ENCODE data around the gene WAC.

WAC gene

DNA sequence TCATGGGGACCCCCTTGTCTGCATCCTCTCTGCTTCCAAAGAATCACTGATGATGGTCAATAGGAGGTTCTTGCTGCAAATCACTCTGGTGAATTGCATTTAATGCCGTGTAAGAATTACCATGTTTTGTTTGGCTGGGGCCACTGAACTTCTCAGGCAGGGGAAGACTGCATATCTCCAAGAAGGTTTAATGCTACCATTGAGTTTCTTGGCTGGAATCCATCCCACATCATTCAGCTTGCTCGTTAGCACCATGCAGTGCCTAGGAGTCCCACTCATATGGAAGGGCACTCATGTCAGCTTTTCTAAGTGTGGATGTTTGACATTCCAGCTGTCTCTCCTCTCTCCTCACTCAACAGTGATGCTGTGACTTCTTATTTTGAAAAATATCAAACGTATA lies 94.2 kb downstream of the WAC start:
- Histone ChIP-seq H3K4me3 (ENCODE audit: low read depth, low read length, poor library complexity, severe bottlenecking) (no peak overlapping the region), H3K36me3 (ENCODE audit: insufficient read depth, low read length) (no peaks in the 10 kb centered on the region), H3K27ac (ENCODE audit: low read depth, low read length, poor library complexity, severe bottlenecking) (no peak overlapping the region), H2AFZ (ENCODE audit: low read length) (no peak overlapping the region), H3K9me2 (ENCODE audit: low read depth, low read length) (no peaks in the 10 kb centered on the region), H4K20me1 (ENCODE audit: insufficient read depth, low read length) (no peaks in the 10 kb centered on the region), H3K4me1 (ENCODE audit: insufficient read depth, low read length, severe bottlenecking) (no peaks in the 10 kb centered on the region), H3K79me2 (ENCODE audit: insufficient read depth, low read length) (no peaks in the 10 kb centered on the region), H3K9ac (ENCODE audit: low read length) (no peak overlapping the region), H3K27me3 (ENCODE audit: insufficient read depth, low read length) (no peaks in the 10 kb centered on the region), H3F3A (ENCODE audit: insufficient read depth, low read length) (peaks cover 4% of the 10 kb centered on the region; the same call in 1 of the 2 replicates), H3K4me2 (ENCODE audit: low read length) (no peak overlapping the region), H3K9me3 (ENCODE audit: low read length) (no peaks in the 10 kb centered on the region)
- TF ChIP-seq EZH2 (IDR thresholded peaks at IDR 0.05; ENCODE audit: borderline replicate concordance, low read length): no peak
- TF ChIP-seq, protein P1, sequence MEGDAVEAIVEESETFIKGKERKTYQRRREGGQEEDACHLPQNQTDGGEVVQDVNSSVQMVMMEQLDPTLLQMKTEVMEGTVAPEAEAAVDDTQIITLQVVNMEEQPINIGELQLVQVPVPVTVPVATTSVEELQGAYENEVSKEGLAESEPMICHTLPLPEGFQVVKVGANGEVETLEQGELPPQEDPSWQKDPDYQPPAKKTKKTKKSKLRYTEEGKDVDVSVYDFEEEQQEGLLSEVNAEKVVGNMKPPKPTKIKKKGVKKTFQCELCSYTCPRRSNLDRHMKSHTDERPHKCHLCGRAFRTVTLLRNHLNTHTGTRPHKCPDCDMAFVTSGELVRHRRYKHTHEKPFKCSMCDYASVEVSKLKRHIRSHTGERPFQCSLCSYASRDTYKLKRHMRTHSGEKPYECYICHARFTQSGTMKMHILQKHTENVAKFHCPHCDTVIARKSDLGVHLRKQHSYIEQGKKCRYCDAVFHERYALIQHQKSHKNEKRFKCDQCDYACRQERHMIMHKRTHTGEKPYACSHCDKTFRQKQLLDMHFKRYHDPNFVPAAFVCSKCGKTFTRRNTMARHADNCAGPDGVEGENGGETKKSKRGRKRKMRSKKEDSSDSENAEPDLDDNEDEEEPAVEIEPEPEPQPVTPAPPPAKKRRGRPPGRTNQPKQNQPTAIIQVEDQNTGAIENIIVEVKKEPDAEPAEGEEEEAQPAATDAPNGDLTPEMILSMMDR (IDR thresholded peaks at IDR 0.05; ENCODE audit: low read length): no peak

DNA sequence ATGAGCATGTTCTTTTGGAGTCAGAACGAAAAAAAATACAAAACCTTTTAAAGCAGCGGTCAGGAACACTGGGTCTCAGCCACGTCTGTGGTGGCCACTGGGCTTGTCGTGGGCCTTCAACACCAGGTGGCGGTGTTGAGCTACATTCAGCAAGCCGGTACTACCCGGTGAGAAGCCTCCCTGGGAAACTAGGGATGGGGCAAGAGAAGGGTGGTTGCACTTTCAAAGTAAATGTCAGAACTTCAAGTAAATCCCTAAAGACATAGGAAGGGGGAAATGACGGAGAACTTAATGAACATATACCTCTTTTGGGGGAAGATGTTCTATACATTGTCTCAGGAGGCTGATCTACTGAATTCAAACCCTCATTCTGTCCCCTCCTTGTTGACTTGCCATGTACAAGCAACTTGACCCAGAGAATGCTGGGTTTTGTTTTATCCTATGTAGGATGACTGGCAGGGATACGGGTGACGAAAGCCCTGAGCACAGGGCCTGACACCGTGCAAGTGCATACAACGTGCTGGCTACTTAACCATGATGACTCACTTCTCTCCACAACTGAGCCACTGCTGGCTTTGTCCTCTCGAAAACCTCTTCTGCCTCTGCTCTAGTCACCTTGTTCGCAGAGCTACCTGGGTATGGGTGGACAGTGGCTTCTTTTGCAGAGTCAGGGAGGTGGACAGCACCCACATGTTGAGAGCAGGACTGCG lies 95.4 kb downstream of the WAC start:
- H2AFZ ChIP-seq (ENCODE audit: low read length): no peak overlapping the region
- no peaks in the 10 kb centered on the region for H3K9me2 ChIP-seq (ENCODE audit: low read depth, low read length)
- H3K4me1 ChIP-seq (ENCODE audit: insufficient read depth, low read length, severe bottlenecking): no peaks in the 10 kb centered on the region
- no peak overlapping the region for H3K4me3 ChIP-seq (ENCODE audit: low read depth, low read length, poor library complexity, severe bottlenecking)
- H3K9me3 ChIP-seq (ENCODE audit: low read length): no peaks in the 10 kb centered on the region
- TF ChIP-seq, protein P1 (IDR thresholded peaks at IDR 0.05; ENCODE audit: low read length): peak; percentile 86
- no peak for TF ChIP-seq EZH2 (IDR thresholded peaks at IDR 0.05; ENCODE audit: borderline replicate concordance, low read length)
- no peak overlapping the region for H3K9ac ChIP-seq (ENCODE audit: low read length)
- H3K4me2 ChIP-seq (ENCODE audit: low read length): no peak overlapping the region
- H3K79me2 ChIP-seq (ENCODE audit: insufficient read depth, low read length): no peaks in the 10 kb centered on the region
- no peaks in the 10 kb centered on the region for H4K20me1 ChIP-seq (ENCODE audit: insufficient read depth, low read length)
- H3K27ac ChIP-seq (ENCODE audit: low read depth, low read length, poor library complexity, severe bottlenecking): no peak overlapping the region
- H3K36me3 ChIP-seq (ENCODE audit: insufficient read depth, low read length): no peaks in the 10 kb centered on the region
- no peaks in the 10 kb centered on the region for H3K27me3 ChIP-seq (ENCODE audit: insufficient read depth, low read length)
- H3F3A ChIP-seq (ENCODE audit: insufficient read depth, low read length): no peaks in the 10 kb centered on the region

DNA sequence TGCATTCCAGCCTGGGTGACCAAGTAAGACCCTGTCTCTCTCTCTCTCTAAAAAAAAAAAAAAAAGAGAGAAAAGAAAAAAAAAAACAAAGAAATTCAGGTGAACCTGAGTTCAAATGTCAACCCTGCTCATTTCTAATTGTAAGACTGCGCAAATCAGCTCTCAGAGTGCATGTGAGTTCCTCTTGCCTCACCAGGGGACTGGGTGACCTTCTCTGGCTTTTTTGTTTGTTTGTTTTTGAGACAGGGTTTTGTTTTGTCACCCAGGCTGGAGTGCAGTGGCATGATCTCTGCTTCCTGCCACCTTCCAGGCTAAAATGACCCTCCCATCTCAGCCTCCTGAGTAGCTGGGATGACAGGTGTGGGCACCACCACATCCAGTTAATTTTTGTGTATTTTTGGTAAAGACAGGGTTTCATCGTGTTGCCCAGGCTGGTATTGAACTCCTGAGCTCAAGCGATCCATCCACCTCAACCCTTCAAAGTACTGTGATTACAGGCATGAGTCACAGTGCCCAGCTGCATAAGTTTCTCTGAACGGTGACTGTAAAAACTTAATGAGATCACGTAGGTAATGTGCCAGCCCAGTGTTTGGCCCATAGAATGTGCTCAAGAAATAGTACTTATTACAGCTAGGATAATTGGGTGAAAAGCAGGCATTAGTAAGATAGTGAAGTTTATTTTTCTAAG lies 99.1 kb downstream of the WAC start:
- H3K27ac ChIP-seq (ENCODE audit: low read depth, low read length, poor library complexity, severe bottlenecking): no peak overlapping the region
- H3K36me3 ChIP-seq (ENCODE audit: insufficient read depth, low read length): no peaks in the 10 kb centered on the region
- no peaks in the 10 kb centered on the region for H3K27me3 ChIP-seq (ENCODE audit: insufficient read depth, low read length)
- no peaks in the 10 kb centered on the region for H3F3A ChIP-seq (ENCODE audit: insufficient read depth, low read length)
- no peak overlapping the region for H2AFZ ChIP-seq (ENCODE audit: low read length)
- no peaks in the 10 kb centered on the region for H3K79me2 ChIP-seq (ENCODE audit: insufficient read depth, low read length)
- no peaks in the 10 kb centered on the region for H3K9me3 ChIP-seq (ENCODE audit: low read length)
- no peak overlapping the region for H3K9ac ChIP-seq (ENCODE audit: low read length)
- no peaks in the 10 kb centered on the region for H3K4me1 ChIP-seq (ENCODE audit: insufficient read depth, low read length, severe bottlenecking)
- H3K9me2 ChIP-seq (ENCODE audit: low read depth, low read length): no peaks in the 10 kb centered on the region
- no peaks in the 10 kb centered on the region for H4K20me1 ChIP-seq (ENCODE audit: insufficient read depth, low read length)
- H3K4me2 ChIP-seq (ENCODE audit: low read length): no peak overlapping the region
- no peak for TF ChIP-seq EZH2 (IDR thresholded peaks at IDR 0.05; ENCODE audit: borderline replicate concordance, low read length)
- TF ChIP-seq, protein P1 (IDR thresholded peaks at IDR 0.05; ENCODE audit: low read length): no peak
- H3K4me3 ChIP-seq (ENCODE audit: low read depth, low read length, poor library complexity, severe bottlenecking): no peak overlapping the region
